Mesodermal cell (in vitro differentiated cells): ENCODE data around the gene RABIF.
"Not testable (repeated sequence)": the region's sequence is repeated elsewhere in the genome, so short reads cannot be mapped to it uniquely, and the experiment has no call there.

Experiments
- H3K27ac ChIP-seq: 2 replicates; pipeline ENCODE4 v1.7.0; 2013; ENCODE audit warnings: mild to moderate bottlenecking, low read depth, low read length, moderate library complexity; ENCODE audit not compliant: severe bottlenecking
- H3K36me3 ChIP-seq: 2 replicates; pipeline ENCODE4 v1.7.1; 2013; ENCODE audit warnings: mild to moderate bottlenecking, low read length, moderate library complexity; ENCODE audit not compliant: control insufficient read depth, insufficient read depth
- H3K4me1 ChIP-seq: one replicate; pipeline ENCODE4 v1.7.1; 2013; ENCODE audit warnings: mild to moderate bottlenecking, low read length; ENCODE audit not compliant: insufficient read depth, control insufficient read depth, poor library complexity, severe bottlenecking
- H3K4me3 ChIP-seq: 2 replicates; pipeline ENCODE4 v1.7.0; 2013; ENCODE audit warnings: low read length, control low read depth, mild to moderate bottlenecking; ENCODE audit not compliant: insufficient read depth, poor library complexity, severe bottlenecking; ENCODE audit errors: extremely low read depth
- H3K9me3 ChIP-seq: 2 replicates; pipeline ENCODE4 v1.7.1; 2013; ENCODE audit warnings: mild to moderate bottlenecking, low read length, moderate library complexity; ENCODE audit not compliant: control insufficient read depth
- WGBS, 2 experiments: methylation state at CpG; one replicate each; pipeline ENCODE4 v1.1.5; 2013; ENCODE audit warnings: missing lambda C conversion rate in 2 of 2; ENCODE audit not compliant: insufficient coverage in 2 of 2; 5-methylcytosine and 5-hydroxymethylcytosine counted together

Gene RABIF

DNA sequence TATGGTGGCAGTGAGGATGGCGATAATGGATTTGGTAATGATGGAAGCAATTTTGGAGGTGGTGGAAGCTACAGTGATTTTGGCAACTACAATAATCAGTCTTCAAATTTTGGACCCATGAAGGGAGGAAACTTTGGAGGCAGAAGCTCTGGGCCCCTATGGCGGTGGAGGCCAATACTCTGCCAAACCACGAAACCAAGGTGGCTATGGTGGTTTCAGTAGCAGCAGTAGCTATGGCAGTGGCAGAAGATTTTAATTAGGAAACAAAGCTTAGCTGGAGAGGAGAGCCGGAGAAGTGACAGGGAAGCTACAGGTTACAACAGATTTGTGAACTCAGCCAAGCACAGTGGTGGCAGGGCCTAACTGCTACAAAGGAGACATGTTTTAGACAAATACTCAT lies 23.5 kb upstream of the RABIF start:
- not testable (repeated sequence) for H3K9me3 ChIP-seq, H3K27ac ChIP-seq, H3K4me3 ChIP-seq, H3K4me1 ChIP-seq
- WGBS, 2 experiments, result 95 to 100% methylated on average over 3 to 4 of the region's 4 CpGs
- peaks cover 96% of the 10 kb centered on the region for H3K36me3 ChIP-seq

GRCh38 chr1:202909494-202909893 lies 20.5 kb upstream of the RABIF start:
- Histone ChIP-seq H3K4me1 (no peaks in the 10 kb centered on the region), H3K4me3 (no peak overlapping the region), H3K9me3 (no peaks in the 10 kb centered on the region), H3K27ac (no peak overlapping the region), H3K36me3 (peaks cover 72% of the 10 kb centered on the region)
- 100% methylated on average over 1 of the region's 1 CpG; no CpG with 5 or more reads in 1 of the 2 experiments for WGBS, 2 experiments

DNA sequence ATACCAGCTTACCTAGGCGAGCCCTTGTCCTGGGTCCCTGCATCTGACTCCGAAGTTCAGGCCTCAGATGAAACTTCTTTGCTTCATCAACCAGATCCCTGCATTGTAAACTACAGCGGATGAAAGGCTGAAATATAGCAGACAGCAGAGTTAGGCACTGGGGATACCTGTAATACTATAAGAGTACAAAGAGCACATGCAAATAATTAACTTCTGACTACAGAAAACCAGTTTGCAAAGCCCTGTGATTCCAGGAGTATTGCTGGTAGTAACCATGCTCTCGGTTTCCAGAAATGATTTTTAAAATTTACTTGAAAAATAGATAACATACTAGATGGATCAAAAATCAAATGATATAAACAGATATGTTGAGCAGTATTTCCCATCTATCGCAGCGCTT lies 20.0 kb upstream of the RABIF start:
- no peak overlapping the region for H3K27ac ChIP-seq
- H3K36me3 ChIP-seq, result peaks cover 72% of the 10 kb centered on the region
- H3K4me3 ChIP-seq, result no peak overlapping the region
- H3K4me1 ChIP-seq, result no peaks in the 10 kb centered on the region
- 100% methylated on average over 1 of the region's 6 CpGs; no CpG with 5 or more reads in 1 of the 2 experiments for WGBS, 2 experiments
- H3K9me3 ChIP-seq, result no peaks in the 10 kb centered on the region

- peaks cover 59% of the 10 kb centered on the region for H3K36me3 ChIP-seq
- no peaks in the 10 kb centered on the region for H3K9me3 ChIP-seq
- no peak overlapping the region for H3K4me3 ChIP-seq
- no peak overlapping the region for H3K27ac ChIP-seq
- no peaks in the 10 kb centered on the region for H3K4me1 ChIP-seq
- 100% methylated on average over 1 to 2 of the region's 4 CpGs for WGBS, 2 experiments
These were observed 16.4 kb upstream of the RABIF start for GRCh38 chr1:202905331-202905730.

DNA sequence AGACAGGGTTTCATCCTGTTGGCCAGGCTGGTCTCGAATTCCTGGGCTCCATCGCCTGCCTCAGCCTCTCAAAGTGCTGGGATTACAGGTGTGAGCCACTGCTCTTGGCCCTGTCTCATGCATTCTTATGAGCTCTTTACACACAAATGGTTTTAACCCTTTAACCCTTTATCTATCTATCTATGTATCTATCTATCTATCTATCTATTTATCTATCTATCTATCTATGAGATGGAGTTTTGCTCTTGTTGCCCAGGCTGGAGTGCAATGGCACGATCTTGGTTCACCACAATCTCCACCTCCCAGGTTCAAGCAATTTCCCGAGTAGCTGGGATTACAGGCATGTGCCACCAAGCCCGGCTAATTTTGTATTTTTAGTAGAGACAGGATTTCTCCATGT lies 14.9 kb upstream of the RABIF start:
- 93 to 100% methylated on average over 3 to 4 of the region's 5 CpGs for WGBS, 2 experiments
- H3K4me1 ChIP-seq, H3K27ac ChIP-seq, H3K9me3 ChIP-seq, H3K4me3 ChIP-seq: not testable (repeated sequence)
- peaks cover 52% of the 10 kb centered on the region for H3K36me3 ChIP-seq

DNA sequence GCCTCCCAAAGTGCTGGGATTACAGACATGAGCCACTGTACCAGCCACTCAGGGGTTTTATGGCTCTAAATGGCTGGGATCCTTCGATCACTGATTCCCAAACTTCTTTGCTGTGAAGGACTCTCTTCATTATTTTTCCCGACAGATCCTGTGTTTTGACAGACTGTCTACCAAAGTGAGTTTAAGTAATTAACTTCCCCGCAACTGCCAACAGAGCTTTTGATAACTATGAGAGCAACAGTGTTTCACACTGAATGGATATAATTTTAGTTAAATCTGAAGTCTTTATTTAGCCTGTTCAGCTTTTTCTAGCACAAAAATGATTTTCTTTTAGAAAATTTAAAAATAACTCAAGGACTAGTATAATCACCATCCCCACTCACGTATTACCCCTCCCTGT lies 12.6 kb upstream of the RABIF start:
- no peaks in the 10 kb centered on the region for H3K4me1 ChIP-seq
- 91% methylated on average over 1 of the region's 4 CpGs; no CpG with 5 or more reads in 1 of the 2 experiments for WGBS, 2 experiments
- H3K9me3 ChIP-seq, result no peaks in the 10 kb centered on the region
- H3K36me3 ChIP-seq, result peaks cover 60% of the 10 kb centered on the region
- no peak overlapping the region for H3K4me3 ChIP-seq
- H3K27ac ChIP-seq, result no peak overlapping the region

- no peaks in the 10 kb centered on the region for H3K9me3 ChIP-seq
- H3K36me3 ChIP-seq, result peaks cover 62% of the 10 kb centered on the region
- H3K4me1 ChIP-seq, result no peaks in the 10 kb centered on the region
- no peak overlapping the region for H3K4me3 ChIP-seq
- WGBS, 2 experiments, result 94 to 97% methylated on average over 7 of the region's 7 CpGs
- no peak overlapping the region for H3K27ac ChIP-seq
These were observed 3.6 kb upstream of the RABIF start for GRCh38 chr1:202892501-202892900.

GRCh38 chr1:202890392-202890791 lies 1.4 kb upstream of the RABIF start:
- 86 to 91% methylated on average over 3 to 4 of the region's 4 CpGs for WGBS, 2 experiments
- Histone ChIP-seq H3K27ac (no peak overlapping the region), H3K4me3 (no peak overlapping the region), H3K4me1 (no peaks in the 10 kb centered on the region), H3K9me3 (no peaks in the 10 kb centered on the region), H3K36me3 (peaks cover 43% of the 10 kb centered on the region)

DNA sequence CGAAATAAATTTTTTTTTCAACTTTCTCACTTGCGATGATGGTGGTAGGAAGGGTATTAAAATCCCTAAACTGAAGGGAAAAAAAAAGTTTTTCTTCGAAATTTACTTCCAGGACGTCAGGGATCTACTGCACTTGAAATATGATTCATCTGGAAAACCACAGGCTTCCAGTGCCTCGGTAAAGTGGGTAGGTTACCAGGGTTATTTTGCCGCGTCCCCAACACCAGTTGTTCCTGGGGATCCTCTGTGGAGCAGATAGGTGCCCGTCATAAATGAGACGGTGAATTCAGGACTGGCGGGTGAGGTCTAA lies 773 bp downstream of the RABIF start:
- H3K4me3 ChIP-seq, result peak overlapping the region; percentile 79
- 0% methylated on average over 6 to 7 of the region's 10 CpGs for WGBS, 2 experiments
- no peaks in the 10 kb centered on the region for H3K4me1 ChIP-seq
- H3K36me3 ChIP-seq, result peaks cover 29% of the 10 kb centered on the region
- H3K9me3 ChIP-seq, result no peaks in the 10 kb centered on the region
- peak overlapping the region; percentile 92 for H3K27ac ChIP-seq

DNA sequence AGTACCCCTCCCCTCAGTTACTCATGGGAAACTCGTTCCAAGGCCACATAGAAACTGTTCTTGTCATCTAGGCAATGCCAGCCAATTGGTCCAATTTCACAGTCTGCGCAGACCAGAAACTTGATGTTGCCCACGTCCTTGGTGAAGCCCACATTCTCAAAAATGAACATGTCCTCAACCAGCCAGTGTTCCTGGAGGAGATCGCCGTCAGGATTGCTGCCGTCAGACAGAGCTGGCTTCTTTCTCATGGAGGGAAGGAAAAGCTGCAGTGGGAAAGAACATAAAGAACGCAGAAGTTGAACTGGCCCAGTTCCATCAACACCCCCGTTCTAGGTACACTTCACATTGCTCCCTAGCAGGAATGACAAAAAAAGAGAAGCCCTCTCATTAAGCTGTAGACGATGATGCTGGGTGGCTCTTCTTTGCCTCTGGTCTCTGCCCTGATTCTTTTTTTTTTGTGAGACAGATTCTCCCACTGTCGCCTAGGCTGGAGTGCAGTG lies 7.9 kb downstream of the RABIF start:
- no peak overlapping the region for H3K27ac ChIP-seq
- no peak overlapping the region for H3K4me3 ChIP-seq
- no peaks in the 10 kb centered on the region for H3K9me3 ChIP-seq
- peaks cover 39% of the 10 kb centered on the region for H3K36me3 ChIP-seq
- no peaks in the 10 kb centered on the region for H3K4me1 ChIP-seq
- WGBS, 2 experiments, result 93 to 97% methylated on average over 8 to 9 of the region's 10 CpGs

GRCh38 chr1:202880062-202880461 lies 8.9 kb downstream of the RABIF start:
- Histone ChIP-seq H3K36me3 (peaks cover 39% of the 10 kb centered on the region), H3K9me3 (no peaks in the 10 kb centered on the region), H3K27ac (no peak overlapping the region), H3K4me1 (no peaks in the 10 kb centered on the region), H3K4me3 (no peak overlapping the region)
